Liver (tissue), 9 donors: ENCODE results near the gene RUNX1. TPM values are rescaled to one million over a fixed set of nuclear protein-coding genes. Genes with fewer than 3 reads are reported as not detected.

ENCODE experiments used
- DNase-seq: peaks from one replicate; pipeline ENCODE4 v3.0.0-alpha.2; 2017; ENCODE audit warnings: low spot score
- H3K27ac ChIP-seq, 2 donors: one replicate each; pipeline ENCODE4 v1.7.0; 2013; ENCODE audit warnings: inconsistent platforms in 2 of 2, low read length in 2 of 2, control low read depth in 1 of 2, low read depth in 1 of 2, mild to moderate bottlenecking in 1 of 2
- H3K27me3 ChIP-seq, 4 donors: one replicate each; pipeline versions ENCODE4 v1.6.1 to v1.7.0; 2013; ENCODE audit warnings: low read length in 3 of 4, inconsistent platforms in 1 of 4, mild to moderate bottlenecking in 1 of 4, moderate library complexity in 1 of 4; ENCODE audit not compliant: control insufficient read depth in 4 of 4, insufficient read depth in 4 of 4
- H3K36me3 ChIP-seq, 4 donors: one replicate each; pipeline versions ENCODE4 v1.6.1 to v1.7.0; 2013; ENCODE audit warnings: low read length in 3 of 4, mild to moderate bottlenecking in 3 of 4, low read depth in 1 of 4, moderate library complexity in 1 of 4; ENCODE audit not compliant: control insufficient read depth in 4 of 4, insufficient read depth in 3 of 4
- H3K4me1 ChIP-seq, 4 donors: one replicate each; pipeline versions ENCODE4 v1.6.1 to v1.7.0; 2013; ENCODE audit warnings: low read length in 3 of 4, mild to moderate bottlenecking in 3 of 4, moderate library complexity in 1 of 4; ENCODE audit not compliant: control insufficient read depth in 4 of 4, insufficient read depth in 4 of 4
- H3K4me3 ChIP-seq, 3 donors: one replicate each; pipeline versions ENCODE4 v1.6.1 to v1.7.0; 2013; ENCODE audit warnings: low read length in 3 of 3, control low read depth in 1 of 3, low read depth in 1 of 3, mild to moderate bottlenecking in 1 of 3
- H3K9ac ChIP-seq, 2 donors: one replicate each; pipeline ENCODE4 v1.7.0; 2013; ENCODE audit warnings: low read length in 2 of 2, mild to moderate bottlenecking in 2 of 2, moderate library complexity in 2 of 2, control low read depth in 1 of 2, low read depth in 1 of 2
- H3K9me3 ChIP-seq, 4 donors: one replicate each; pipeline versions ENCODE4 v1.6.1 to v1.7.0; 2013; ENCODE audit warnings: low read length in 3 of 4; ENCODE audit not compliant: control insufficient read depth in 4 of 4
- ATF3 ChIP-seq: IDR thresholded peaks from 2 replicates; pipeline ENCODE4 v1.6.1; 2016; ENCODE audit warnings: antibody characterized with exemption
- EGR1 ChIP-seq, 2 donors: IDR thresholded peaks; 2 replicates each; pipeline ENCODE4 v1.6.1; 2016 to 2018; ENCODE audit warnings: antibody characterized with exemption in 2 of 2, low read depth in 2 of 2
- FOXA1 ChIP-seq: IDR thresholded peaks from 2 replicates; pipeline ENCODE4 v1.6.1; 2016; ENCODE audit warnings: antibody characterized with exemption
- FOXA2 ChIP-seq: IDR thresholded peaks from 2 replicates; pipeline ENCODE4 v1.6.1; 2016; ENCODE audit warnings: antibody characterized with exemption
- GABPA ChIP-seq, 2 donors: IDR thresholded peaks in 1 of 2; conservative IDR thresholded peaks in 1 of 2; 2 replicates each; pipeline ENCODE4 v1.6.1; 2016; ENCODE audit warnings: antibody characterized with exemption in 2 of 2, mild to moderate bottlenecking in 1 of 2, moderate library complexity in 1 of 2
- HNF4A ChIP-seq, 2 donors: conservative IDR thresholded peaks; 2 replicates each; pipeline ENCODE4 v1.6.1; 2016; ENCODE audit warnings: antibody characterized with exemption in 2 of 2, mild to moderate bottlenecking in 2 of 2
- HNF4G ChIP-seq: IDR thresholded peaks from 2 replicates; pipeline ENCODE4 v1.6.1; 2016; ENCODE audit warnings: antibody characterized with exemption
- JUND ChIP-seq, 2 donors: IDR thresholded peaks; 2 replicates each; pipeline ENCODE4 v1.6.1; 2016; ENCODE audit warnings: antibody characterized with exemption in 2 of 2
- NR2F2 ChIP-seq: IDR thresholded peaks from 2 replicates; pipeline ENCODE4 v1.6.1; 2016; ENCODE audit warnings: antibody characterized with exemption
- RAD21 ChIP-seq, 2 donors: IDR thresholded peaks; 2 replicates each; pipeline ENCODE4 v1.6.1; 2016; ENCODE audit warnings: antibody characterized with exemption in 2 of 2, mild to moderate bottlenecking in 2 of 2
- REST ChIP-seq: IDR thresholded peaks from 2 replicates; pipeline ENCODE4 v1.6.1; 2016; ENCODE audit warnings: antibody characterized with exemption, mild to moderate bottlenecking
- RXRA ChIP-seq, 2 donors: IDR thresholded peaks; 2 replicates each; pipeline ENCODE4 v1.6.1; 2017 to 2018; ENCODE audit warnings: antibody characterized with exemption in 2 of 2, mild to moderate bottlenecking in 1 of 2
- SP1 ChIP-seq: IDR thresholded peaks from 2 replicates; pipeline ENCODE4 v1.6.1; 2018; ENCODE audit warnings: antibody characterized with exemption, mild to moderate bottlenecking
- TAF1 ChIP-seq: conservative IDR thresholded peaks from 2 replicates; pipeline ENCODE4 v1.6.1; 2016; ENCODE audit warnings: antibody characterized with exemption, mild to moderate bottlenecking
- YY1 ChIP-seq: IDR thresholded peaks from 2 replicates; pipeline ENCODE4 v1.6.1; 2016; ENCODE audit warnings: antibody characterized with exemption, mild to moderate bottlenecking
- ZBTB33 ChIP-seq: IDR thresholded peaks from 2 replicates; pipeline ENCODE4 v1.6.1; 2016; ENCODE audit warnings: antibody characterized with exemption
- WGBS: extraction: QIAGEN DNeasy Blood & Tissue Kit; methylation state at CpG from one replicate; pipeline ENCODE4 v1.1.7; 2013; 5-methylcytosine and 5-hydroxymethylcytosine counted together
- polyA plus RNA-seq, 2 donors: library from polyadenylated mRNA; stranded (reverse) in 1 of 2; unstranded in 1 of 2; fragments of 200-250 nt in 1 of 2; fragments of >200 nt in 1 of 2; fragmentation: Nextera tagmentation in 1 of 2; extraction: Ambion mirVana in 1 of 2; gene quantifications; one replicate each; pipeline versions ENCODE4 v1.2.1 to v1.2.3, GENCODE V29; 2013 to 2015
- total RNA-seq, 2 donors: library from RNA; depleted of rRNA; stranded (reverse); fragments of >200 nt; gene quantifications; one replicate each; pipeline ENCODE4 v1.2.3, GENCODE V29; 2014
- TF ChIP-seq, protein P1 (sequence below): IDR thresholded peaks from 2 replicates; pipeline ENCODE4 v1.6.1; 2016; ENCODE audit warnings: antibody characterized with exemption
- TF ChIP-seq, protein P2 (sequence below): fragments of 150-350 bp; IDR thresholded peaks from 2 replicates; pipeline ENCODE4 v1.5.1; 2017; ENCODE audit warnings: improper control_type of control experiment, low read depth, low read length; ENCODE audit not compliant: missing input control
- donor health status: healthy.
- donor health status: healthy.
- donor health status: healthy.
- donor health status: healthy.
- donor health status: healthy.

The RUNX1 gene
- total and polyA plus RNA-seq, 4 donors: 0.98 to 7.2 (median 3.1) TPM

- TF ChIP-seq JUND (IDR thresholded peaks at IDR 0.05) (no peak), ZBTB33 (no peak), RXRA (IDR thresholded peaks at IDR 0.05) (no peak), HNF4A (conservative IDR thresholded peaks at IDR 0.05) (no peak), FOXA2 (no peak)
Observed at GRCh38 chr21:34980423-34981115, 68.5 kb downstream of the RUNX1 start (continued).

DNA sequence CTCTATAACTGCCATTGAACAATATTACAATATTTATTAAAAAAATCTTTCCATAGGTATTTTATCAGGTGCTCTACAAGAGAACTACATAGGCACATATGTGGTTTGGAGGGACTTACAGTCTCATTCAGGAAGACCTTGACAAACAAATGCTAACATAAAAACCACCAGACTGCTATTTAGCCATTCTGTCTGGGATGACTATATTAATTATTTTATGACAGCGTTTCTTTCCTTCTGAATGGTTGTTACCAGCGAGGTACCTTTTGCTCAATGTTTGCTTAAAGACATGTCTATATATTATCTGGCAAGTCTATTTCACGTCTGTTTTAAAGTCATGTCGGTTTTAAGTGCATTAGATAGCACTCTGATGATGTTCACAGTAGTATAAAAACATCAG, 69.7 kb downstream of the RUNX1 start:
- no peaks in the 10 kb centered on the region for H3K36me3 ChIP-seq
- no peaks in the 10 kb centered on the region for H3K9me3 ChIP-seq
- H3K4me1 ChIP-seq: peaks cover 0 to 4% (median 1%) of the 10 kb centered on the region in 4 donors
- 76% methylated on average over 4 of the region's 4 CpGs for WGBS
- no peaks in the 10 kb centered on the region for H3K27me3 ChIP-seq
- no peak for DNase-seq
- H3K4me3 ChIP-seq: no peak overlapping the region
- no peak overlapping the region for H3K9ac ChIP-seq
- TF ChIP-seq GABPA (IDR thresholded peaks at IDR 0.05 in 1 of 2, conservative IDR thresholded peaks at IDR 0.05 in 1 of 2) (no peak), JUND (IDR thresholded peaks at IDR 0.05) (no peak), FOXA1 (no peak), SP1 (no peak), FOXA2 (no peak), RXRA (IDR thresholded peaks at IDR 0.05) (no peak), YY1 (no peak), HNF4G (no peak), NR2F2 (no peak), EGR1 (IDR thresholded peaks at IDR 0.05; ENCODE audit: low read depth in 2 of 2) (no peak), TAF1 (no peak), RAD21 (IDR thresholded peaks at IDR 0.05) (no peak), ATF3 (no peak), REST (no peak), HNF4A (conservative IDR thresholded peaks at IDR 0.05) (no peak), ZBTB33 (no peak)
- TF ChIP-seq, protein P1, sequence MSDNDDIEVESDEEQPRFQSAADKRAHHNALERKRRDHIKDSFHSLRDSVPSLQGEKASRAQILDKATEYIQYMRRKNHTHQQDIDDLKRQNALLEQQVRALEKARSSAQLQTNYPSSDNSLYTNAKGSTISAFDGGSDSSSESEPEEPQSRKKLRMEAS: no peak
- TF ChIP-seq, protein P2, sequence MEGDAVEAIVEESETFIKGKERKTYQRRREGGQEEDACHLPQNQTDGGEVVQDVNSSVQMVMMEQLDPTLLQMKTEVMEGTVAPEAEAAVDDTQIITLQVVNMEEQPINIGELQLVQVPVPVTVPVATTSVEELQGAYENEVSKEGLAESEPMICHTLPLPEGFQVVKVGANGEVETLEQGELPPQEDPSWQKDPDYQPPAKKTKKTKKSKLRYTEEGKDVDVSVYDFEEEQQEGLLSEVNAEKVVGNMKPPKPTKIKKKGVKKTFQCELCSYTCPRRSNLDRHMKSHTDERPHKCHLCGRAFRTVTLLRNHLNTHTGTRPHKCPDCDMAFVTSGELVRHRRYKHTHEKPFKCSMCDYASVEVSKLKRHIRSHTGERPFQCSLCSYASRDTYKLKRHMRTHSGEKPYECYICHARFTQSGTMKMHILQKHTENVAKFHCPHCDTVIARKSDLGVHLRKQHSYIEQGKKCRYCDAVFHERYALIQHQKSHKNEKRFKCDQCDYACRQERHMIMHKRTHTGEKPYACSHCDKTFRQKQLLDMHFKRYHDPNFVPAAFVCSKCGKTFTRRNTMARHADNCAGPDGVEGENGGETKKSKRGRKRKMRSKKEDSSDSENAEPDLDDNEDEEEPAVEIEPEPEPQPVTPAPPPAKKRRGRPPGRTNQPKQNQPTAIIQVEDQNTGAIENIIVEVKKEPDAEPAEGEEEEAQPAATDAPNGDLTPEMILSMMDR: no peak
- no peak overlapping the region for H3K27ac ChIP-seq
